Measurements from ENCODE around the gene ZNF773. TPM values are rescaled to one million over a fixed set of nuclear protein-coding genes. Genes with fewer than 3 reads are reported as not detected.

The ZNF773 gene
- total and polyA plus RNA-seq, 10 of the 15 experiments (the other 5 are each of a cell fraction or from before 2014, with no cell fraction given): 0.21 to 9.1 (median 6.7) TPM

- no peak for TF ChIP-seq SMAD1 (IDR thresholded peaks at IDR 0.05; ENCODE audit: low read depth, partially characterized antibody)
- TF ChIP-seq NR2C2 (IDR thresholded peaks at IDR 0.05; ENCODE audit: borderline replicate concordance, control insufficient read depth, insufficient read length, low read depth): no peak
- TF ChIP-seq ZBTB4 (CRISPR knock-in tag; IDR thresholded peaks at IDR 0.05): no peak
- no peak for TF ChIP-seq USF2 (IDR thresholded peaks at IDR 0.05; ENCODE audit: borderline replicate concordance, low read depth, low read length)
- TF ChIP-seq BMI1 (IDR thresholded peaks at IDR 0.05; ENCODE audit: borderline replicate concordance): no peak
- TF ChIP-seq ZNF622 (IDR thresholded peaks at IDR 0.05): no peak
These were observed 47.4 kb upstream of the ZNF773 start (continued) for GRCh38 chr19:57452307-57452706.

- no peak overlapping the region for H2AFZ ChIP-seq (ENCODE audit: control insufficient read depth, low read depth, low read length)
- ChIA-PET RAD21 (ENCODE audit: unreplicated experiment) (no interaction called here), SMC1A (ENCODE audit: uncharacterized antibody, unreplicated experiment) (interaction anchor here (0.6 to 1.3 kb wide), 3 partner anchors 60 to 1294 kb away, joined by 3 to 5 read pairs (median 3); no protein-coding TSS in a partner anchor), POLR2A (no interaction called here), CTCF (interaction anchor here (0.6 to 1.3 kb wide), 5 partner anchors 27 to 882 kb away, joined by 3 to 6 read pairs (median 3); partner anchors contain the start of gene ZSCAN22)
- intact Hi-C loops (cut with micrococcal nuclease; ENCODE audit: unreplicated experiment): no loop called here
- no peaks in the 10 kb centered on the region for H3K27me3 ChIP-seq (replicated peaks in 1 of 2; ENCODE audit: control insufficient read depth in 2 of 2, insufficient read depth in 2 of 2, low read length in 1 of 2)
- WGBS (ENCODE audit: insufficient coverage, insufficient replicate concordance, low lambda C conversion rate, missing lambda C conversion rate): 28% methylated on average over 5 of the region's 5 CpGs
- peak; percentile 12 for DNase-seq (ENCODE audit: low read depth, low spot score)
- H3K36me3 ChIP-seq (ENCODE audit: control insufficient read depth in 2 of 2, insufficient read depth in 2 of 2, low read length in 1 of 2): no peaks in the 10 kb centered on the region
- BruUV-seq (replicated peaks): no TSS peak
- peak; percentile 93 for ATAC-seq
- H3K4me3 ChIP-seq: no peak overlapping the region
- H3K27ac ChIP-seq (ENCODE audit: control insufficient read depth, insufficient read depth): no peak overlapping the region
- H3K4me1 ChIP-seq (ENCODE audit: control insufficient read depth, insufficient read depth, low read length): no peaks in the 10 kb centered on the region
- peak; percentile 18 for FAIRE-seq
- H4K20me1 ChIP-seq (ENCODE audit: control insufficient read depth, insufficient read depth): no peaks in the 10 kb centered on the region
- in situ Hi-C loops (cut with MboI): no loop called here
- no peak overlapping the region for H3K9ac ChIP-seq (ENCODE audit: control insufficient read depth, insufficient read depth, low read length)
- H3K4me2 ChIP-seq (ENCODE audit: control insufficient read depth, insufficient read depth): no peak overlapping the region
- H3K9me3 ChIP-seq (replicated peaks; ENCODE audit: control insufficient read depth, insufficient read depth, low read length): peaks cover 3% of the 10 kb centered on the region
- no peaks in the 10 kb centered on the region for H3K79me2 ChIP-seq (ENCODE audit: control insufficient read depth, insufficient read depth, low read length)
- TF ChIP-seq ZBTB4 (CRISPR knock-in tag; IDR thresholded peaks at IDR 0.05) (no peak), ESRRA (IDR thresholded peaks at IDR 0.05; ENCODE audit: low read length) (no peak), RUNX3 (IDR thresholded peaks at IDR 0.05; ENCODE audit: low read length) (peak; percentile 77), PAX8 (IDR thresholded peaks at IDR 0.05) (no peak), CBFB (IDR thresholded peaks at IDR 0.05; ENCODE audit: low read depth) (0 out of 2 replicates have a peak, but pooled peaks have one; percentile 33), ATF3 (IDR thresholded peaks at IDR 0.05; ENCODE audit: borderline replicate concordance, extremely low read depth, low read depth, low read length) (no peak)
These were observed 33.9 kb upstream of the ZNF773 start for GRCh38 chr19:57465680-57466381.
